HEK293 (cell line): Measurements from ENCODE around the gene TM9SF3.

Source experiments
- CTCF ChIP-seq: fragments of 450-650 bp; formaldehyde crosslinking; IDR thresholded peaks from 2 replicates; pipeline ENCODE4 v1.5.1; 2016; ENCODE audit warnings: missing biosample characterization, missing genetic modification characterization
- PATZ1 ChIP-seq: fragments of 450-650 bp; formaldehyde crosslinking; IDR thresholded peaks from 2 replicates; pipeline ENCODE4 v1.5.1; 2016; ENCODE audit warnings: missing biosample characterization, missing genetic modification characterization
- REST ChIP-seq: fragments of 450-650 bp; formaldehyde crosslinking; IDR thresholded peaks from 2 replicates; pipeline ENCODE4 v1.5.1; 2016; ENCODE audit warnings: missing biosample characterization, missing genetic modification characterization
- SETDB1 ChIP-seq: IDR thresholded peaks from one replicate; pipeline ENCODE4 v1.6.1; 2017; ENCODE audit warnings: mild to moderate bottlenecking, low read length, moderate library complexity, mixed read lengths; ENCODE audit not compliant: insufficient read length
- ZFP37 ChIP-seq: fragments of 450-650 bp; formaldehyde crosslinking; IDR thresholded peaks from 2 replicates; pipeline ENCODE4 v1.5.1; 2016; ENCODE audit warnings: missing biosample characterization, missing genetic modification characterization
- ZNF274 ChIP-seq, 2 experiments: fragments of 200-500 bp in 1 of 2; fragments of 450-650 bp in 1 of 2; sonication (Bioruptor generic) in 1 of 2; formaldehyde crosslinking in 1 of 2; IDR thresholded peaks; 2 replicates each; pipeline versions ENCODE4 v1.5.1 to v1.6.1; 2014 to 2016; ENCODE audit warnings: borderline replicate concordance in 1 of 2, inconsistent platforms in 1 of 2, low read length in 1 of 2, missing biosample characterization in 1 of 2, missing genetic modification characterization in 1 of 2
- ZNF311 ChIP-seq: fragments of 450-650 bp; formaldehyde crosslinking; IDR thresholded peaks from 2 replicates; pipeline ENCODE4 v1.5.1; 2017; ENCODE audit warnings: missing biosample characterization, missing genetic modification characterization, borderline replicate concordance
- ZNF341 ChIP-seq: fragments of 450-650 bp; formaldehyde crosslinking; IDR thresholded peaks from 2 replicates; pipeline ENCODE4; 2016; ENCODE audit warnings: low read depth, missing biosample characterization, missing genetic modification characterization
- ZNF544 ChIP-seq: fragments of 450-650 bp; formaldehyde crosslinking; IDR thresholded peaks from 2 replicates; pipeline ENCODE4 v1.5.0; 2017; ENCODE audit warnings: missing biosample characterization, missing genetic modification characterization

GRCh38 chr10:96494694-96495093 is 92.1 kb downstream of the TM9SF3 start:
- TF ChIP-seq REST (tag by site-specific recombination) (no peak), ZNF341 (tag by site-specific recombination) (no peak), ZNF544 (no peak), PATZ1 (tag by site-specific recombination) (no peak), CTCF (tag by site-specific recombination) (no peak), ZFP37 (tag by site-specific recombination) (no peak), SETDB1 (no peak), ZNF311 (tag by site-specific recombination) (no peak), ZNF274 (IDR thresholded peaks at IDR 0.05; ENCODE audit: low read length) (no peak), ZNF274 (tag by site-specific recombination; IDR thresholded peaks at IDR 0.05; ENCODE audit: borderline replicate concordance) (no peak)
